Ascending aorta (tissue), 2 donors: Measurements from ENCODE around the gene ABR. TPM values are rescaled to one million over a fixed set of nuclear protein-coding genes. Genes with fewer than 3 reads are reported as not detected.

ENCODE experiments used
- DNase-seq, 2 donors: peaks; one replicate each; pipeline ENCODE4 v3.0.0-alpha.2; 2019; ENCODE audit warnings: low spot score in 2 of 2
- H3K27ac ChIP-seq, 2 donors: fragments of 200-600 bp; sonication (generic); one replicate each; pipeline ENCODE4 v1.5.1; 2016 to 2017; ENCODE audit warnings: mild to moderate bottlenecking in 1 of 2
- H3K27me3 ChIP-seq: fragments of 200-600 bp; sonication (generic); one replicate; pipeline ENCODE4 v1.5.1; 2017
- H3K36me3 ChIP-seq, 2 donors: fragments of 200-600 bp; sonication (generic); one replicate each; pipeline ENCODE4 v1.5.1; 2016
- H3K4me1 ChIP-seq, 2 donors: fragments of 200-600 bp; sonication (generic); one replicate each; pipeline ENCODE4 v1.5.1; 2016 to 2017; ENCODE audit warnings: mild to moderate bottlenecking in 1 of 2
- H3K4me3 ChIP-seq, 2 donors: fragments of 200-600 bp; sonication (generic); one replicate each; pipeline ENCODE4 v1.5.1; 2016 to 2017; ENCODE audit warnings: mild to moderate bottlenecking in 1 of 2
- H3K9me3 ChIP-seq, 2 donors: fragments of 200-600 bp; sonication (generic); one replicate each; pipeline ENCODE4 v1.5.1; 2016
- intact Hi-C: fragments of 100-400 bp; cut with DNase I; formaldehyde crosslinking; loops from one replicate; pipeline ENCODE4 v1.15.1; 2023
- total RNA-seq: library from RNA; depleted of rRNA; stranded (reverse); fragments of >200 nt; gene quantifications from one replicate; pipeline ENCODE4 v1.1.0, GENCODE V29; 2016
- TF ChIP-seq, protein P1 (sequence below), 3 experiments: fragments of 200-600 bp in 2 of 3; fragments of 450-650 bp in 1 of 3; sonication (generic) in 2 of 3; IDR thresholded peaks; one replicate each; pipeline ENCODE4 v1.5.1; 2016 to 2019; ENCODE audit warnings: antibody characterized with exemption in 3 of 3, mild to moderate bottlenecking in 1 of 3, moderate library complexity in 1 of 3

ABR gene
- total RNA-seq, 1 donor from 2014 or later = 184 TPM

DNA sequence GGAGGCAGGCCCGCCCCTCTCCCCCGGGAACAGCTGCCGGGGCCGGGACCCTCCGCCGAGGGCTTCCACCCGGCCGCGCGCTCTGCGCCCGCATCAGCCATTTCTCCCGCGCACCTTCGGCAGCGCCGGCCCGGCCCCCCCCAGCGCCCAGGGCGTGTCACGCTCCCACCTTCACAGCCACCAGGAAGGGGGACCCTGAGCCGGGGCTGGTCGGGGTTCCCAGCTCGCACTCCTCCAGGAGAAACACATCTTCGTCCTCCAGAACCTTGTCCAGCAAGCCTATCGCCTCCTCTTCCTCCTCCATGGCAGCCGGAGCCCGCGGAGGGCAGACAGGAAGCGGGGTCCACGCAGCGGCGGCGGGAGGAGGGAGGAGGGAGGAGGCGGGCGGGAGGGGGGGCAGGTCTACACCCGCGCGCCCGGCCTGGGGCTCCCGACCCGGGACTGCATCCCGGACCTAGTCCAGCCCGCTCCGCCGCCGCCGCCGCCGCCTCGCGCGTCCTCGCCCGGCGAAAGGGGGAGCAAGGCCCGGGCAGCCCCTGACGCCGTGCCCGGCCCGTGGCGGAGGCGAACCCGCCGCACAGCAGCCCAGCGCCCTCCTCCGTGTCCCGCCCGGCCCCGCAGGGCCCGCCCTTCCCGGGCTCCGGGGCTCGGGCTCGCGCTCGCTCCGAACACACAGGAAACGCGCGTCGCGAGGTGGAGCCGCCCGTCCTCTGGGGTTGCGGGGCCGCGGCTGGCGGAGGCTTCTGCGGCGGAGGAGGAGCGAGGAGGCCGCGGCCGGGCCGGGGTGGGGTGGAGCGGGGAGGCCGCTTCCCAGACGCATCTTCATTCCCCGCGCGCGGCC is 70.8 kb downstream of the ABR start:
- DNase-seq = peak in 1 of 2 donors; percentile 76
- Histone ChIP-seq H3K9me3 (no peaks in the 10 kb centered on the region), H3K27ac (peak overlapping the region; percentile 90 to 99), H3K27me3 (no peaks in the 10 kb centered on the region), H3K4me3 (peak overlapping the region; percentile 86), H3K4me1 (peaks cover 29 to 74% of the 10 kb centered on the region in 2 donors), H3K36me3 (no peaks in the 10 kb centered on the region)
- TF ChIP-seq, protein P1, sequence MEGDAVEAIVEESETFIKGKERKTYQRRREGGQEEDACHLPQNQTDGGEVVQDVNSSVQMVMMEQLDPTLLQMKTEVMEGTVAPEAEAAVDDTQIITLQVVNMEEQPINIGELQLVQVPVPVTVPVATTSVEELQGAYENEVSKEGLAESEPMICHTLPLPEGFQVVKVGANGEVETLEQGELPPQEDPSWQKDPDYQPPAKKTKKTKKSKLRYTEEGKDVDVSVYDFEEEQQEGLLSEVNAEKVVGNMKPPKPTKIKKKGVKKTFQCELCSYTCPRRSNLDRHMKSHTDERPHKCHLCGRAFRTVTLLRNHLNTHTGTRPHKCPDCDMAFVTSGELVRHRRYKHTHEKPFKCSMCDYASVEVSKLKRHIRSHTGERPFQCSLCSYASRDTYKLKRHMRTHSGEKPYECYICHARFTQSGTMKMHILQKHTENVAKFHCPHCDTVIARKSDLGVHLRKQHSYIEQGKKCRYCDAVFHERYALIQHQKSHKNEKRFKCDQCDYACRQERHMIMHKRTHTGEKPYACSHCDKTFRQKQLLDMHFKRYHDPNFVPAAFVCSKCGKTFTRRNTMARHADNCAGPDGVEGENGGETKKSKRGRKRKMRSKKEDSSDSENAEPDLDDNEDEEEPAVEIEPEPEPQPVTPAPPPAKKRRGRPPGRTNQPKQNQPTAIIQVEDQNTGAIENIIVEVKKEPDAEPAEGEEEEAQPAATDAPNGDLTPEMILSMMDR (IDR thresholded peaks at IDR 0.05) = peak in 1 of 3 experiments; percentile 9
- intact Hi-C loops = loop anchor here (5.0 kb wide), 1 partner anchor 102 kb away; no protein-coding TSS in a partner anchor

DNA sequence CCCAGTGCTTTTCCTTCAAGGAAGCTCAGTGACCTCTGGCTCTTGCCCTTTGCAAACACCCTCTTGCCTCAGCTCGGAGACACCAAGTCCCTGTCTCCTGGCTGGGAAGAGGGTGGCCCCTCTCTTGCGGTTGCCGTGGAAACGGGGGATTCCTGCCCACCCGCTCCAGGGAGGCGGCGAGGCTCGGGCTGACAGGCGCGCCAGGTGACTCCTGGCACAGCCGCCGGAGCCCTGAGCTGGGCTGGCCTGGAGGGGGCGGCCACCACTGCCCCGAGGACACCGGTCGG is 71.4 kb downstream of the ABR start:
- intact Hi-C loops = loop anchor here (5.0 kb wide), 1 partner anchor 101 kb away; no protein-coding TSS in a partner anchor
- no peak for DNase-seq
- H3K27me3 ChIP-seq = no peaks in the 10 kb centered on the region

DNA sequence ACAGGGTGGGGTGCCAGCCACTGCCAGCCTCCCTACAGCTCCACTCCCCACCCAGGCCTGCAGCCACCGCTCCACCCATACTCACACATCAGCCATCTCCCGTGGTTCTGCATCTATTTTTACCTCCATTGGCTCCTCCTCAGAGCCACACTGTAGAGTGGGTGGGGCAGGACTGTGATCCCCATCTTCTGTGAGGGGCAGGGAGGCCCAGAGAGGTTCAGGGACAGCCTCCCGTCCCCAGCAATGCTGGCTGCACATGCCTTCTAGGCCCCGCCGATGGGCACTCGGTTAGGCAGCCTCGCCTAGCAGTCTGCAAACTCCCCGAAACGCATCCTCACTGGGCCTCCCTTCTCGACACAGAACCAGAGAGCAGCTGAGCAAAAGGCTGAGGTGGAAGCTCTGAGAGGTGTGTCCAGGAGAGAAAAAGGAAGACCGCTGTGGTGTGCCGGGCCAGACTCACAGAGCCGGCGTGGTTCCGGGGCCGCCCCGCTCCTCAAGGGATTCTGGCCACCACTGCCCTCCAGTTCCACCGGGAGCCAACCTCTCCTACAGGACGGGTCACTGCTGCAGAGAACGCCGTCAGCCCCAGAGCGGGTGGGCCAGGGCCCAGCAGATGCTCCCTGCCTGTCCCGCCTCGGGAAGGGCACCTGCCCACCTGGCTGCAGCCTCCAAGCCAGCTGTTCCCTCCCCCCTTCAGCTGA is 71.9 kb downstream of the ABR start:
- Histone ChIP-seq H3K36me3 (no peaks in the 10 kb centered on the region), H3K27ac (peak overlapping the region; percentile 90 to 99), H3K4me3 (peak overlapping the region; percentile 86), H3K4me1 (peaks cover 29 to 83% of the 10 kb centered on the region in 2 donors), H3K9me3 (no peaks in the 10 kb centered on the region), H3K27me3 (no peaks in the 10 kb centered on the region)
- intact Hi-C loops = loop anchor here (5.0 kb wide), 1 partner anchor 101 kb away; no protein-coding TSS in a partner anchor
- TF ChIP-seq, protein P1 (IDR thresholded peaks at IDR 0.05) = no peak
- peak in 1 of 2 donors; percentile 81 for DNase-seq

More for the DNA sequence above, 71.4 kb downstream of the ABR start:
- TF ChIP-seq, protein P1 (IDR thresholded peaks at IDR 0.05) = no peak
- peaks cover 29 to 80% of the 10 kb centered on the region in 2 donors for H3K4me1 ChIP-seq
- no peaks in the 10 kb centered on the region for H3K36me3 ChIP-seq
- H3K4me3 ChIP-seq = peak overlapping the region; percentile 86
- H3K9me3 ChIP-seq = no peaks in the 10 kb centered on the region
- H3K27ac ChIP-seq = peak overlapping the region; percentile 90 to 99

DNA sequence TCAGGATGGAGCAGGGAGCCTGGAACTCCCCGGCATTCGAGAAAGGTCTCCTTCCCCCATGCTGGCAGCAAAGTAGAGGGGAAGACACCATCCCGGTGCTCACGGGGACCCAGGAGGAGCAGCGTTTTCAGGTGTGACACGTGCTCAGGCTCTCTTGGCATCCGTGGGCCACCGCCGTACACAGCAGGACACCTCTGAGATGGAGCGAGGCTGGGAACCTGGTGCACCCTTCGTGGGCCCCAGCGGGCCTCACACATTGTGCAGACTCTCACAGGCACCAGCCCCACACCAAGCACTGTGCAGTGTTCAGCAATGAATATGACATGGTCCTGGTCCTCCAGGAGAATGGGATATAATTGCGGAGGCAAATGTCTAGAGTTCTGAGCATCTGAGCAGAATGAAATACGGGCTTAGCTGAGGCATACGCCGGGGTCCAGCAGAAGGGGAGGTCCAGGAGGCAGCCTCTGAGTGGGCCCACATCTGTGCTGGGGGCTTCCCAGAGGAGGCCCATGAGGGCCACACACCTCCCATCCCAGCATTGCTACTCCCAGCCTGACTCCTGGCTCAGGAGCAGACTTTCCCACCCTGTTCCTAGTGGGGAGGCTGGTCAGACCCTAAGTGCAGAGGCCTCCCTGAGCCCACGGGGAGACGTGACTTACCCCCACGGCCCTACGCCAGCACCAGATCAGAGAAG is 72.6 kb downstream of the ABR start:
- peak overlapping the region; percentile 90 to 99 for H3K27ac ChIP-seq
- peaks cover 28 to 76% of the 10 kb centered on the region in 2 donors for H3K4me1 ChIP-seq
- H3K4me3 ChIP-seq = peak overlapping the region; percentile 86
- intact Hi-C loops = loop anchor here (5.0 kb wide), 1 partner anchor 100 kb away; no protein-coding TSS in a partner anchor
- H3K36me3 ChIP-seq = peaks cover 0 to under 1% of the 10 kb centered on the region in 2 donors
- DNase-seq = no peak
- no peaks in the 10 kb centered on the region for H3K27me3 ChIP-seq
- TF ChIP-seq, protein P1 (IDR thresholded peaks at IDR 0.05) = no peak
- no peaks in the 10 kb centered on the region for H3K9me3 ChIP-seq

DNA sequence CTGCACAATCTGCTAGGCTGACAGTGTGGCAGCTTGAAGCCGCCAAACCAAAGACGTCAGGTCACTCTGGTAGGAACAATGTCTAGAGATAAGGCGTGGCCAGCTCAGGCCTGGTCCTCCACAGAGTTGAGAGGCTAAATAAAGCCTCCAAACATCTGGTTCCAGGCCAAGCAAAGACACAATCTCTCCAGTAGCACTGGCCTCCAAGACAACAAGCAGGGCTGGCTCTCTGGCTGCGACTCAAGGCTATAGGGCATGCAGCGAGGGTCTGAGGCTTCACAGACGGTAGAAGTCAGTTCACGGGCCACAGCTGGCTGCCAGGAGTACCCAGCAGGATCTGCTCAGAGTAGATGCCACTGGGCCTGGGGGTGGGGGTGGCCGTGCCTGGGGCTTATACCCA is 75.6 kb downstream of the ABR start:
- intact Hi-C loops = no loop called here
- peaks cover 9 to 55% of the 10 kb centered on the region in 2 donors for H3K4me1 ChIP-seq
- H3K4me3 ChIP-seq = peak overlapping the region in 1 of 2 donors; percentile 12
- TF ChIP-seq, protein P1 (IDR thresholded peaks at IDR 0.05) = no peak
- peak in 1 of 2 donors; percentile 78 for DNase-seq
- H3K9me3 ChIP-seq = no peaks in the 10 kb centered on the region
- peak overlapping the region; percentile 90 to 99 for H3K27ac ChIP-seq
- peaks cover 6 to 20% of the 10 kb centered on the region in 2 donors for H3K36me3 ChIP-seq
- no peaks in the 10 kb centered on the region for H3K27me3 ChIP-seq
